Psoas muscle (tissue), 8 donors: ENCODE data around the gene PSEN2. TPM values are rescaled to one million over a fixed set of nuclear protein-coding genes. Genes with fewer than 3 reads are reported as not detected.
A peak's percentile ranks its signal among the peaks of the same experiment; 100 is the strongest.

Experiments used
- ATAC-seq, 4 donors: fragments of 200-7000 bp; cut with Tn5 transposase; one replicate each; pipeline ENCODE4 v1.9.1; 2020; ENCODE audit warnings: moderate library complexity in 3 of 4, mild to moderate bottlenecking in 2 of 4
- DNase-seq, 2 donors: peaks; one replicate each; pipeline ENCODE4 v3.0.0-alpha.2; 2020
- H3K27ac ChIP-seq: fragments of 200-600 bp; one replicate; pipeline ENCODE4 v1.8.0; 2022
- H3K27me3 ChIP-seq, 3 donors: fragments of 200-600 bp in 1 of 3; one replicate each; pipeline versions ENCODE4 v1.6.1 to v1.8.0; 2013 to 2022; ENCODE audit warnings: low read length in 2 of 3, mild to moderate bottlenecking in 2 of 3, moderate library complexity in 1 of 3; ENCODE audit not compliant: insufficient read depth in 3 of 3
- H3K36me3 ChIP-seq, 2 donors: fragments of 200-600 bp in 1 of 2; one replicate each; pipeline versions ENCODE4 v1.6.1 to v1.8.0; 2013 to 2022; ENCODE audit warnings: low read depth in 1 of 2, mild to moderate bottlenecking in 1 of 2, moderate library complexity in 1 of 2; ENCODE audit not compliant: insufficient read depth in 1 of 2
- H3K4me1 ChIP-seq: fragments of 200-600 bp; one replicate; pipeline ENCODE4 v1.8.0; 2022
- H3K4me3 ChIP-seq: fragments of 200-600 bp; one replicate; pipeline ENCODE4 v1.8.0; 2022; ENCODE audit warnings: mild to moderate bottlenecking
- H3K9me3 ChIP-seq: fragments of 200-600 bp; one replicate; pipeline ENCODE4 v1.8.0; 2022
- CTCF ChIP-seq: fragments of 200-600 bp; IDR thresholded peaks from one replicate; pipeline ENCODE4 v1.8.0; 2022; ENCODE audit warnings: antibody characterized with exemption
- WGBS, 3 donors: extraction: QIAGEN DNeasy Blood & Tissue Kit; methylation state at CpG; one replicate each; pipeline versions ENCODE4 v1.1.6 to v1.1.7; 2013; 5-methylcytosine and 5-hydroxymethylcytosine counted together
- intact Hi-C, 2 donors: fragments of 100-400 bp; cut with DNase I; formaldehyde crosslinking; loops; one replicate each; pipeline versions ENCODE4 v1.11.0 to v1.14.2; 2022
- polyA plus RNA-seq, 3 donors: library from polyadenylated mRNA; stranded (reverse); fragments of 200-250 nt; gene quantifications; one replicate each; pipeline ENCODE4 v1.2.3, GENCODE V29; 2013
- total RNA-seq, 4 donors: library from RNA; stranded (reverse); fragmentation: NEBNext Ultra II Directional in 2 of 4; extraction: Animal tissue kit (Norgen Biotek cat#: 25700) in 2 of 4; gene quantifications; one replicate each; pipeline versions ENCODE4 v1.2.1 to v1.2.4, GENCODE V29; 2021 to 2023
- donor health status: healthy with polysubstance abuse.
- donor health status: DM: no; HTN: no; CAD: no; lungs with moderate emphysema.
- donor health status: Bipolar disorder and iron deficiency.
- donor health status: healthy.
- donor health status: DM: yes; HTN: yes; CAD: no.
- donor health status: DM: no; HTN: no; CAD: no.
- donor health status: DM: no; HTN: no; CAD: no.
- donor health status: DM: yes; HTN: yes; CAD: no.

Gene PSEN2
- total and polyA plus RNA-seq, 7 donors, result 15.5 to 31.5 (median 26.9) TPM

DNA sequence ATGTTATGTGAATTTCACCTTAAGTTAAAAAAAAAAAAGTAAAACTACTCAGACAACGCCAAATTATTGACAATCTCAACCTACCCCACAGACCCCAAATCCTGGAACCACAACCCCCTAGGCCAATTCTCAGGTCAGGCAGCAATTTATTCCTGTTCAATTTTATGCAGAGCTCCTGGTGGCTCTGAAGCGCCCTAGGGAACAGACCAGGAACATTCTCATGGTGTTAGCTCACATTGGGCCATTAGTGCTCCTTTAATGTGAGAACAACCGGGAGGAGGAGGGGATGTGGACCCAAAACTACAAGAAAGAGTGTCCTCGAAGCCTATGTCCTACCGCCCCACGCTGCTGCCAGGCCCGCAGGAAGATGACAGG, 403 bp upstream of the PSEN2 start:
- no peak for TF ChIP-seq CTCF
- Histone ChIP-seq H3K4me1 (peaks cover 24% of the 10 kb centered on the region), H3K27me3 (no peaks in the 10 kb centered on the region), H3K27ac (peak overlapping the region; percentile 87), H3K9me3 (no peaks in the 10 kb centered on the region), H3K36me3 (no peaks in the 10 kb centered on the region), H3K4me3 (peak overlapping the region; percentile 93)
- no peak for ATAC-seq
- DNase-seq, result no peak
- WGBS, 3 donors, result 20 to 28% (median 21%) methylated on average over 7 of the region's 7 CpGs
- intact Hi-C loops, result no loop called here

GRCh38 chr1:226871636-226872327, 1.4 kb downstream of the PSEN2 start:
- ATAC-seq, result no peak
- peak overlapping the region; percentile 93 for H3K4me3 ChIP-seq
- peak overlapping the region; percentile 87 for H3K27ac ChIP-seq
- H3K36me3 ChIP-seq, result peaks cover 0 to 12% of the 10 kb centered on the region in 2 donors
- H3K4me1 ChIP-seq, result peaks cover 24% of the 10 kb centered on the region
- 56 to 76% (median 65%) methylated on average over 14 of the region's 14 CpGs for WGBS, 3 donors
- no peak for DNase-seq
- no peaks in the 10 kb centered on the region for H3K27me3 ChIP-seq
- no peaks in the 10 kb centered on the region for H3K9me3 ChIP-seq
- intact Hi-C loops, result no loop called here
- TF ChIP-seq CTCF, result no peak

GRCh38 chr1:226872437-226872836, 2.0 kb downstream of the PSEN2 start:
- WGBS, 3 donors, result 33 to 42% (median 33%) methylated on average over 7 of the region's 7 CpGs
- no peak for DNase-seq
- intact Hi-C loops, result no loop called here

GRCh38 chr1:226873771-226874578, 3.6 kb downstream of the PSEN2 start:
- no peak for TF ChIP-seq CTCF
- H3K4me3 ChIP-seq, result no peak overlapping the region
- ATAC-seq (no peak), DNase-seq (no peak)
- H3K9me3 ChIP-seq, result no peaks in the 10 kb centered on the region
- intact Hi-C loops, result no loop called here
- peaks cover 24% of the 10 kb centered on the region for H3K4me1 ChIP-seq
- peaks cover 0 to 34% of the 10 kb centered on the region in 2 donors for H3K36me3 ChIP-seq
- no peaks in the 10 kb centered on the region for H3K27me3 ChIP-seq
- WGBS, 3 donors, result 45 to 68% (median 56%) methylated on average over 7 of the region's 7 CpGs
- H3K27ac ChIP-seq, result peak overlapping the region; percentile 16

More at GRCh38 chr1:226872437-226872836, 2.0 kb downstream of the PSEN2 start:
- peaks cover 24% of the 10 kb centered on the region for H3K4me1 ChIP-seq
- H3K27me3 ChIP-seq, result no peaks in the 10 kb centered on the region
- H3K9me3 ChIP-seq, result no peaks in the 10 kb centered on the region
- no peak for TF ChIP-seq CTCF
- peak overlapping the region; percentile 93 for H3K4me3 ChIP-seq
- H3K27ac ChIP-seq, result peak overlapping the region; percentile 34
- ATAC-seq, result no peak
- H3K36me3 ChIP-seq, result peaks cover 0 to 18% of the 10 kb centered on the region in 2 donors
